Heart right ventricle (tissue), 16 donors: ENCODE measurements around the gene LRP6. TPM values are rescaled to one million over a fixed set of nuclear protein-coding genes. Genes with fewer than 3 reads are reported as not detected.
A peak's percentile ranks its signal among the peaks of the same experiment; 100 is the strongest.

Experiments used
- ATAC-seq, 8 donors: fragments of 200-7000 bp; cut with Tn5 transposase; one replicate each; pipeline ENCODE4 v1.9.1; 2020; ENCODE audit warnings: mild to moderate bottlenecking in 8 of 8, moderate library complexity in 8 of 8, moderate number of reproducible peaks in 1 of 8
- DNase-seq, 2 donors: peaks; one replicate each; pipeline ENCODE4 v3.0.0-alpha.2; 2020
- H3K27ac ChIP-seq, 10 donors: fragments of 200-600 bp; sonication (generic) in 2 of 10; one replicate each; pipeline versions ENCODE4 v1.5.0 to v1.8.0; 2020 to 2022; ENCODE audit warnings: mild to moderate bottlenecking in 3 of 10
- H3K27me3 ChIP-seq, 7 donors: fragments of 200-600 bp; one replicate each; pipeline ENCODE4 v1.8.0; 2021 to 2022; ENCODE audit warnings: mild to moderate bottlenecking in 2 of 7
- H3K36me3 ChIP-seq, 9 donors: fragments of 200-600 bp; sonication (generic) in 1 of 9; one replicate each; pipeline versions ENCODE4 v1.5.0 to v1.8.0; 2020 to 2022; ENCODE audit warnings: mild to moderate bottlenecking in 2 of 9
- H3K4me1 ChIP-seq, 9 donors: fragments of 200-600 bp; sonication (generic) in 1 of 9; one replicate each; pipeline versions ENCODE4 v1.5.0 to v1.8.0; 2020 to 2022; ENCODE audit warnings: mild to moderate bottlenecking in 4 of 9
- H3K4me3 ChIP-seq, 10 donors: fragments of 200-600 bp; sonication (generic) in 2 of 10; one replicate each; pipeline versions ENCODE4 v1.5.0 to v1.8.0; 2020 to 2022; ENCODE audit warnings: mild to moderate bottlenecking in 7 of 10, moderate library complexity in 2 of 10
- H3K9me3 ChIP-seq, 11 donors: fragments of 200-600 bp in 10 of 11; sonication (generic) in 2 of 11; one replicate each; pipeline versions ENCODE4 v1.5.0 to v1.8.0; 2013 to 2022; ENCODE audit warnings: mild to moderate bottlenecking in 2 of 11, control low read depth in 1 of 11, moderate library complexity in 1 of 11
- CTCF ChIP-seq, 9 donors: fragments of 200-600 bp; sonication (generic) in 2 of 9; IDR thresholded peaks; one replicate each; pipeline versions ENCODE4 v1.5.0 to v1.8.0; 2021 to 2022; ENCODE audit warnings: antibody characterized with exemption in 9 of 9, mild to moderate bottlenecking in 5 of 9, moderate library complexity in 1 of 9
- WGBS, 2 donors: extraction: QIAGEN DNeasy Blood & Tissue Kit; methylation state at CpG; one replicate each; pipeline ENCODE4 v1.1.7; 2013; ENCODE audit warnings: inconsistent platforms in 1 of 2; 5-methylcytosine and 5-hydroxymethylcytosine counted together
- intact Hi-C, 10 donors: fragments of 100-400 bp; cut with DNase I; formaldehyde crosslinking; loops; one replicate each; pipeline versions ENCODE4 v1.11.1 to v1.14.2; 2022
- polyA plus RNA-seq, 2 donors: library from polyadenylated mRNA; stranded (reverse); fragments of 200-250 nt; gene quantifications; one replicate each; pipeline ENCODE4 v1.2.3, GENCODE V29; 2013
- total RNA-seq, 10 donors: library from RNA; stranded (reverse); fragmentation: NEBNext Ultra II Directional in 3 of 10; extraction: Animal tissue kit (Norgen Biotek cat#: 25700) in 3 of 10; gene quantifications; one replicate each; pipeline versions ENCODE4 v1.2.1 to v1.2.4, GENCODE V29; 2021 to 2023
- donor health status: Arrhythmogenic right ventricular cardiomyopathy.
- donor health status: ischemic (EF 13 %, LVEDD 7.1; RV severe dilation, severe dysfunction).
- donor health status: healthy with polysubstance abuse.
- donor health status: DM: no; HTN: yes; CAD: no.
- donor health status: DM: no; HTN: no; CAD: no.
- donor health status: ischemic (EF 25% LVEDD 6.9; RV normal size, moderate dysfunction).
- donor health status: ischemic (EF 25% LVEDD 5.7; RV mildly dilated, moderate dysfunction).
- donor health status: healthy.
- donor health status: DM: yes; HTN: yes; CAD: no.
- donor health status: Ischemic cardiomyopathy.
- donor health status: ischemic (EF 35%, LVEDD 5.7; RV mildly dilated, moderate dysfunction).
- donor health status: nonischemic (EF 11% LVEDD 7.7; RV severe dilation, severe dysfunction).
- donor health status: DM: yes; HTN: yes; CAD: no.
- donor health status: PGD.
- donor health status: ischemic (EF 29% LVEDD 5.4; RV normal size, mild dysfunction).
- donor health status: nonischemic (EF 23%, LVEDD 6.1; RV moderate dilation, normal function).

Gene LRP6
- total and polyA plus RNA-seq, 12 donors, result 3.1 to 31.1 (median 24.8) TPM

GRCh38 chr12:12201274-12201758 is 65.5 kb downstream of the LRP6 start:
- ATAC-seq (peak; percentile 25 to 88 (median 80)), DNase-seq (peak in 1 of 2 donors; percentile 14)
- peak overlapping the region in 6 of 10 donors; percentile 9 to 42 (median 33) for H3K27ac ChIP-seq
- H3K27me3 ChIP-seq, result no peaks in the 10 kb centered on the region
- peaks cover 0 to 15% (median 0%) of the 10 kb centered on the region in 11 donors for H3K9me3 ChIP-seq
- intact Hi-C loops, result no loop called here
- no peak for TF ChIP-seq CTCF (IDR thresholded peaks at IDR 0.05)
- peak overlapping the region in 1 of 10 donors; percentile 11 for H3K4me3 ChIP-seq
- H3K4me1 ChIP-seq, result peaks cover 0 to 18% (median 0%) of the 10 kb centered on the region in 9 donors
- WGBS, 2 donors, result 46 to 67% methylated on average over 3 of the region's 3 CpGs
- H3K36me3 ChIP-seq, result peaks cover 0 to 47% (median 0%) of the 10 kb centered on the region in 9 donors

- intact Hi-C loops, result no loop called here
- Histone ChIP-seq H3K4me1 (peaks cover 0 to 18% (median 0%) of the 10 kb centered on the region in 9 donors), H3K9me3 (peaks cover 0 to 20% (median 0%) of the 10 kb centered on the region in 11 donors), H3K27me3 (no peaks in the 10 kb centered on the region), H3K36me3 (peaks cover 0 to 53% (median 0%) of the 10 kb centered on the region in 9 donors), H3K4me3 (no peak overlapping the region), H3K27ac (no peak overlapping the region)
- TF ChIP-seq CTCF (IDR thresholded peaks at IDR 0.05), result no peak
- WGBS, 2 donors, result 95% methylated on average over 2 of the region's 2 CpGs
- DNase-seq (no peak), ATAC-seq (no peak)
Observed at GRCh38 chr12:12200363-12200762, 66.5 kb downstream of the LRP6 start.

- 98 to 100% methylated on average over 1 of the region's 1 CpG for WGBS, 2 donors
- Histone ChIP-seq H3K27ac (no peak overlapping the region), H3K36me3 (peaks cover 0 to 53% (median 0%) of the 10 kb centered on the region in 9 donors), H3K4me3 (no peak overlapping the region), H3K27me3 (no peaks in the 10 kb centered on the region), H3K4me1 (peaks cover 0 to 18% (median 0%) of the 10 kb centered on the region in 9 donors), H3K9me3 (peaks cover 0 to 29% (median 0%) of the 10 kb centered on the region in 11 donors)
- ATAC-seq (no peak), DNase-seq (no peak)
- no peak for TF ChIP-seq CTCF (IDR thresholded peaks at IDR 0.05)
- intact Hi-C loops, result no loop called here
Observed at GRCh38 chr12:12198124-12198523, 68.7 kb downstream of the LRP6 start.

- intact Hi-C loops, result no loop called here
- 44 to 52% methylated on average over 1 of the region's 1 CpG for WGBS, 2 donors
- H3K36me3 ChIP-seq, result peaks cover 0 to 47% (median 0%) of the 10 kb centered on the region in 9 donors
- H3K27me3 ChIP-seq, result no peaks in the 10 kb centered on the region
- DNase-seq (no peak), ATAC-seq (no peak)
- peaks cover 0 to 29% (median 0%) of the 10 kb centered on the region in 11 donors for H3K9me3 ChIP-seq
- no peak for TF ChIP-seq CTCF (IDR thresholded peaks at IDR 0.05)
- H3K4me3 ChIP-seq, result no peak overlapping the region
- H3K27ac ChIP-seq, result no peak overlapping the region
- H3K4me1 ChIP-seq, result peaks cover 0 to 15% (median 0%) of the 10 kb centered on the region in 9 donors
Observed at GRCh38 chr12:12197128-12197527, 69.7 kb downstream of the LRP6 start.
